HL-60 (cell line): ENCODE data around the gene RAC2.

Experiments used
- DNase-seq, 2 experiments: peaks; one replicate each; pipeline ENCODE4 v3.0.0-alpha.2; 2010 to 2020; ENCODE audit warnings: low read depth in 1 of 2, low spot score in 1 of 2
- H3K27ac ChIP-seq: fragments of 250-450 bp; sonication (Bioruptor Pico); replicated peaks from 2 replicates; pipeline ENCODE4 v1.5.1; 2020; ENCODE audit warnings: mild to moderate bottlenecking, moderate library complexity
- H3K27me3 ChIP-seq: fragments of 250-450 bp; sonication (Bioruptor Pico); 2 replicates; pipeline ENCODE4 v1.5.1; 2021; ENCODE audit warnings: mild to moderate bottlenecking, moderate library complexity; ENCODE audit not compliant: insufficient read depth, poor library complexity, severe bottlenecking
- H3K4me3 ChIP-seq: replicated peaks from 2 replicates; pipeline ENCODE4 v1.5.1; 2011; ENCODE audit warnings: mild to moderate bottlenecking, control low read depth, low read length; ENCODE audit not compliant: insufficient read depth
- CTCF ChIP-seq: IDR thresholded peaks from one replicate; pipeline ENCODE4 v1.5.1; 2011; ENCODE audit warnings: low read length, control low read depth, inconsistent platforms; ENCODE audit not compliant: insufficient read depth
- GABPA ChIP-seq: IDR thresholded peaks from 2 replicates; pipeline ENCODE4 v1.6.1; 2012; ENCODE audit warnings: low read depth
- POLR2AphosphoS5 ChIP-seq: IDR thresholded peaks from 2 replicates; pipeline ENCODE4 v1.6.1; 2012; ENCODE audit warnings: low read depth
- REST ChIP-seq: IDR thresholded peaks from 2 replicates; pipeline ENCODE4 v1.6.1; 2012; ENCODE audit warnings: low read depth; ENCODE audit not compliant: insufficient replicate concordance
- SPI1 ChIP-seq: IDR thresholded peaks from 2 replicates; pipeline ENCODE4 v1.6.1; 2012; ENCODE audit warnings: low read depth, mild to moderate bottlenecking, borderline replicate concordance

The RAC2 gene

GRCh38 chr22:37226514-37226913 is 17.6 kb downstream of the RAC2 start:
- Histone ChIP-seq H3K4me3 (no peak overlapping the region), H3K27me3 (no peaks in the 10 kb centered on the region), H3K27ac (no peak overlapping the region)
- no peak for DNase-seq
- TF ChIP-seq GABPA (no peak), REST (no peak), CTCF (no peak), POLR2AphosphoS5 (no peak), SPI1 (no peak)

GRCh38 chr22:37226087-37226486 is 18.0 kb downstream of the RAC2 start:
- Histone ChIP-seq H3K27me3 (no peaks in the 10 kb centered on the region), H3K4me3 (no peak overlapping the region), H3K27ac (no peak overlapping the region)
- no peak for DNase-seq
- TF ChIP-seq SPI1 (no peak), CTCF (no peak), REST (no peak), GABPA (no peak), POLR2AphosphoS5 (no peak)

- H3K27ac ChIP-seq: no peak overlapping the region
- no peak overlapping the region for H3K4me3 ChIP-seq
- no peaks in the 10 kb centered on the region for H3K27me3 ChIP-seq
- no peak for DNase-seq
- TF ChIP-seq CTCF: no peak
- TF ChIP-seq SPI1: no peak
- TF ChIP-seq REST: no peak
- TF ChIP-seq GABPA: no peak
Observed at GRCh38 chr22:37225481-37225880, 18.6 kb downstream of the RAC2 start.
